Gastrocnemius medialis (tissue), 4 donors: ENCODE measurements around the gene WDHD1.

Experiments used
- CTCF ChIP-seq, 5 experiments: fragments of 450-650 bp in 3 of 5; fragments of 200-600 bp in 2 of 5; sonication (generic) in 2 of 5; IDR thresholded peaks in 4 of 5; conservative IDR thresholded peaks in 1 of 5; 1 replicate in 4 of 5; 2 replicates in 1 of 5; pipeline ENCODE4 v1.5.1; 2016 to 2019; ENCODE audit warnings: antibody characterized with exemption in 5 of 5, mild to moderate bottlenecking in 3 of 5, moderate library complexity in 3 of 5
- POLR2A ChIP-seq, 2 donors: fragments of 450-650 bp; IDR thresholded peaks; one replicate each; pipeline ENCODE4 v1.6.1; 2017; ENCODE audit warnings: antibody characterized with exemption in 2 of 2, mild to moderate bottlenecking in 2 of 2, moderate library complexity in 2 of 2

DNA sequence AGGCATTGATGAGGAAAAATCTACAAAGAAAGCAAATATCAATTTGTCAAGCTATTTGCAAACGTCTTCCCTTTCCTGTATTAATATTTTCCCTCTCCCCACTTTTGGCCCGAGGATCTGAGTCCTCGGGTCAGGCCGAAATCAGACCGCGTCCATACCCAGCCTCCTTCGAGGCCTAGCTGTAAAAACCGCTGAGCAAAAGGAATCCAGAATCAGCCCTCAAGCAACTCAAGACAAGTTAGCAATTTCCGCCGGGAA, 24.2 kb upstream of the WDHD1 start:
- TF ChIP-seq POLR2A (IDR thresholded peaks at IDR 0.05) (no peak), CTCF (IDR thresholded peaks at IDR 0.05 in 4 of 5, conservative IDR thresholded peaks at IDR 0.05 in 1 of 5) (no peak)
